ENCODE results near the gene ARF1.

Gene ARF1

GRCh38 chr1:228066891-228067654, 15.4 kb upstream of the ARF1 start:
- DNase-seq (ENCODE audit: low read depth in 1 of 2, low spot score in 1 of 2) = no peak
- TF ChIP-seq JUND (IDR thresholded peaks at IDR 0.05; ENCODE audit: low read depth) = no peak
- in situ Hi-C loops (cut with HindIII; ENCODE audit: low pct_unique_long_range_greater_than_20kb, low sequenced_read_pairs) = no loop called here

GRCh38 chr1:228068359-228068758, 14.1 kb upstream of the ARF1 start:
- in situ Hi-C loops (cut with HindIII; ENCODE audit: low pct_unique_long_range_greater_than_20kb, low sequenced_read_pairs) = no loop called here
- no peak for TF ChIP-seq JUND (IDR thresholded peaks at IDR 0.05; ENCODE audit: low read depth)

DNA sequence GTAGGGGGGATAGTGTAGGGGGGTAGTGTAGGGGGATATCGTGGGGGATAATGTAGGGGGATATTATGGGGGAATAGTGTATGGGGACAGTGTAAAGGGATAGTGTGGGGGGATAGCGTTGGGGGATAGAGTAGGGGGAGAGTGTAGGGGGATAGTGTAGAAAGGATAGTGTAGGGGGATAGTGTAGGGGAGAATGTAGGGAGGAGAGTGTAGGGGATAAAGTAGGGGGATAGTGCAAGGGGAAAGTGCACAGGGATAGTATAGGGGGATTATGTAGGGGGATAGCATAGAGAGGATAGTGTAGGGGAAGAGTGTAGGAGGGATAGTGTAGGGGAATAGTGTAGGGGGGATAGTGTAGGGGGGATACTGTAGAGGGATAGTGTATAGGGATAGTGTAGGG, 12.3 kb upstream of the ARF1 start:
- TF ChIP-seq JUND (IDR thresholded peaks at IDR 0.05; ENCODE audit: low read depth) = no peak
- in situ Hi-C loops (cut with HindIII; ENCODE audit: low pct_unique_long_range_greater_than_20kb, low sequenced_read_pairs) = no loop called here
- DNase-seq (ENCODE audit: low read depth in 1 of 2, low spot score in 1 of 2) = no peak

More at GRCh38 chr1:228068359-228068758, 14.1 kb upstream of the ARF1 start:
- DNase-seq (ENCODE audit: low read depth in 1 of 2, low spot score in 1 of 2) = no peak

DNA sequence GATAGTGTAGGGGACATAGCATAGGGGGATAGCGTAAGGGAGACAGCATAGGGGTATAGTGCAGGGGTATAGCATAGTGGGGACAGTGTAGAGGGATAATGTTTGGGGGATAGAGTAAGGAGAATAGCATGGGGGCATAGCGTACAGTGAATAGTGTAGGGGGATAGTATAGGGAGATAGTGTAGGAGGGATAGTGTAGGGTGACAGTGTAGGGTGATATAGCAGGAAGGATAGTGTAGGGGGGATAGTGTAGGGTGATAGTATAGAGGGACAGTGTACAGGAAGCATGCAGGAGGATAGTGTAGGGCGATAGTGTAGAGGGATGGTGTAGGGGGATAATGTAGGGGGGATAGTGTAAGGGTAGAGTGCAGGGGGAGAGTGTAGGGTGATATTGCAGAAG, 11.7 kb upstream of the ARF1 start:
- DNase-seq (ENCODE audit: low read depth in 1 of 2, low spot score in 1 of 2) = no peak
- no peak for TF ChIP-seq JUND (IDR thresholded peaks at IDR 0.05; ENCODE audit: low read depth)
- in situ Hi-C loops (cut with HindIII; ENCODE audit: low pct_unique_long_range_greater_than_20kb, low sequenced_read_pairs) = no loop called here

GRCh38 chr1:228071839-228072657, 10.5 kb upstream of the ARF1 start:
- DNase-seq (ENCODE audit: low read depth in 1 of 2, low spot score in 1 of 2) = no peak
- in situ Hi-C loops (cut with HindIII; ENCODE audit: low pct_unique_long_range_greater_than_20kb, low sequenced_read_pairs) = no loop called here
- no peak for TF ChIP-seq JUND (IDR thresholded peaks at IDR 0.05; ENCODE audit: low read depth)

DNA sequence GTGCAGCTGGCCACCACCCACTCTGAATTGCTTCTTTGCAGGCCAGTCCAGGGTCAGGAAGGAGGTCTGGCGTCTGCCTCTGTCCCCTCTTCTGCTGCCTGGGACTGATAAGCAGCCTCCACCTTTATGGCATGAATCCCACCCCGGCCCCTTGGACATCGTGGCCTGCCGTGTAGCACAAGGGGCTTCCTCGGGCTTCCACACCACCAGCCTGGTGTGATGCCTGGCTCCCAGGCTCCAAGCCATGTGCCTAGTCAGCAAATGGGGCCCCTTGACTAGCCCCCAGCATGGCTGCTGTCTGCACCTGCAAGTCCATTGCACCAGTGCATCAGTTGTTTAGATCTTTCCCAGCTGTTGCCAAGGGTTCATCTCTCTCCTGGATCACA, 9.9 kb upstream of the ARF1 start:
- in situ Hi-C loops (cut with HindIII; ENCODE audit: low pct_unique_long_range_greater_than_20kb, low sequenced_read_pairs) = no loop called here
- no peak for DNase-seq (ENCODE audit: low read depth in 1 of 2, low spot score in 1 of 2)
- no peak for TF ChIP-seq JUND (IDR thresholded peaks at IDR 0.05; ENCODE audit: low read depth)

GRCh38 chr1:228073061-228073856, 9.2 kb upstream of the ARF1 start:
- no peak for DNase-seq (ENCODE audit: low read depth in 1 of 2, low spot score in 1 of 2)
- TF ChIP-seq JUND (IDR thresholded peaks at IDR 0.05; ENCODE audit: low read depth) = no peak
- in situ Hi-C loops (cut with HindIII; ENCODE audit: low pct_unique_long_range_greater_than_20kb, low sequenced_read_pairs) = no loop called here

DNA sequence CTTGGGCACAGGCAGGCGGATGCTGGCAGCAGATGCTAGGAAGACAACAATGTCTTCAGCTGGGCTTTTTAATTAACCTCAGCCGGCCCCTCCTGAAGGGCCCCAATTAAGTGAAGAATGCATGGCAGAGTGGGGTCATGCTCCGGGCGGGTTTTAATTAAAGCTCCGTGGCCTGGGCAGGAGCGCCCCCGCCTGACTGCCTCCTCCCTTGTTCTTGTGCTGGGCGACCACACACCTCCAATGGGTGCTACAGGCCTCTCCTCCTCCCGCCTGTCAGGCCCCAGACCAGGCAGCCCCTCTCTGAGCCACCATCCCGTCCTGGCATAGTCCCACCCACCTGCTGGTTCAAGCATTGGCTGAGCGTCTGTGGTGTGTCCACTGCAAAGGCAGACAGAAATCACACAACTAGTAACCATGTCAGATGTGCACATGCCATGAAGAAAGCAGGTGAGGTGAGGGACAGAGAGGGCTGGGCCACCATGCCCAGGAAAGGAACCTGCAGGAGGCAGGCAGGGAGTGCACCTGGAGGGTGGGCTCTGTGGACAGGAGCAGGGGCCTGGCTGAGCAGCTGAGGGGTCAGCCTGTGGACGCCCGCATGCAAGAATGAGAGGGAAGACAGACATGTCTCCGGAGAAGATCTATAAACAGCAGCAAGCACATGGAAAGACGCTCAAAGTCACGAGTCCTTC, 8.5 kb upstream of the ARF1 start:
- DNase-seq (ENCODE audit: low read depth in 1 of 2, low spot score in 1 of 2) = no peak
- in situ Hi-C loops (cut with HindIII; ENCODE audit: low pct_unique_long_range_greater_than_20kb, low sequenced_read_pairs) = no loop called here
- TF ChIP-seq JUND (IDR thresholded peaks at IDR 0.05; ENCODE audit: low read depth) = no peak

DNA sequence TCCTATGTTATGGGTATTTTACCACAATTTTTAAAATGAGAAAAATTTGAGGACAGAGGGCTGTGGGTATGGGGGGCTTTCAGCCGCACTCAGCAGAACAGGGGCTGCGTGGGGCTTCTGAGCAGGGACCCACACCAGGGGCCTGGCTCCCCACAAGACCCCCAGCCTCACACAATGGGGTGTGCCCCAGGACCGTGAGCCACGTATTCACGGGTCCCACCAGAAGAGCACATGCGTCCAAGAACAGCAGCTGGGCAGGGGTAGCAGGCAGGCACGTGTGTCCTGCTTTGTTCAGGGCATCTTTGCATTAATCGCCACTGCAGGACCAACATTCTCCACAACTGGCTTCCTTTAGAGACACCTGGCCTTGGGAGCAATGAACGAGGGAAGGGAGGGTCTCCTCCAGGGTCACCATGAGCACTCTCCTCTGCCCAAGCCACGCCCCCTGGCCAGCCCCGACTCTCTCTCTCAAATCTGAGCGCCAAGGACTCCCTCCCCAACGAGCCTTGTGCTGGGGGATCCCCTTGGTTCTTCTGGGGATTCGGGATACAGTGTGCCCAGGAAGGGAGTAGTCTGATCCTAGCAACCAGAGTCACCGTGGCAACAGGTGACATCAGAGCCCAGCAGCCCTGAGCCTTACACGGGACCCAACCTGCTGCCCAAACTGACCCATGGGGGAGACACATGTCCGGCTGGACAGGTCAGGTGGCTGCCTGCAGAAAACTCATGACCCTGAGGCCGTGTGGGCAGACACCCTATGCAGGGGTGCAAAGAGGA, 7.4 kb upstream of the ARF1 start:
- peak in 1 of 2 experiments; percentile 48 for DNase-seq (ENCODE audit: low read depth in 1 of 2, low spot score in 1 of 2)
- no peak for TF ChIP-seq JUND (IDR thresholded peaks at IDR 0.05; ENCODE audit: low read depth)
- in situ Hi-C loops (cut with HindIII; ENCODE audit: low pct_unique_long_range_greater_than_20kb, low sequenced_read_pairs) = no loop called here

GRCh38 chr1:228075801-228076271, 6.7 kb upstream of the ARF1 start:
- in situ Hi-C loops (cut with HindIII; ENCODE audit: low pct_unique_long_range_greater_than_20kb, low sequenced_read_pairs) = no loop called here

GRCh38 chr1:228076796-228077430, 5.6 kb upstream of the ARF1 start:
- no peak for TF ChIP-seq JUND (IDR thresholded peaks at IDR 0.05; ENCODE audit: low read depth)
- no peak for DNase-seq (ENCODE audit: low read depth in 1 of 2, low spot score in 1 of 2)
- in situ Hi-C loops (cut with HindIII; ENCODE audit: low pct_unique_long_range_greater_than_20kb, low sequenced_read_pairs) = no loop called here

More at GRCh38 chr1:228075801-228076271, 6.7 kb upstream of the ARF1 start:
- TF ChIP-seq JUND (IDR thresholded peaks at IDR 0.05; ENCODE audit: low read depth) = no peak
- DNase-seq (ENCODE audit: low read depth in 1 of 2, low spot score in 1 of 2) = no peak

All from T47D (cell line).